HL-60/S4 treated with retinoic acid at 250 ng/mL for 4 days and 3 days (cell line): ENCODE measurements around the gene MT1B.

Source experiments
- in situ Hi-C: fragments of 300-500 bp; cut with MboI; formaldehyde crosslinking; loops from 2 replicates; pipeline ENCODE4 v1.7.0; 2022; ENCODE audit warnings: low sequenced_read_pairs

MT1B gene

GRCh38 chr16:56636616-56637413, 14.9 kb upstream of the MT1B start:
- in situ Hi-C loops, result no loop called here

GRCh38 chr16:56637814-56638750, 13.6 kb upstream of the MT1B start, which contains the start of gene MT1A:
Gene MT1A (plus strand): TSS chr16:56638666. CDS start chr16:56638739, 73 bp downstream.
- in situ Hi-C loops, result no loop called here

GRCh38 chr16:56639045-56639444, 12.6 kb upstream of the MT1B start:
- in situ Hi-C loops, result no loop called here

GRCh38 chr16:56640076-56640475, 11.6 kb upstream of the MT1B start:
- in situ Hi-C loops, result no loop called here

GRCh38 chr16:56641166-56641565, 10.5 kb upstream of the MT1B start:
- in situ Hi-C loops, result no loop called here

- in situ Hi-C loops, result no loop called here
Measured at GRCh38 chr16:56643080-56643778, 8.5 kb upstream of the MT1B start.

- in situ Hi-C loops, result no loop called here
Measured at GRCh38 chr16:56643833-56644232, 7.9 kb upstream of the MT1B start.

GRCh38 chr16:56645311-56645710, 6.4 kb upstream of the MT1B start:
- in situ Hi-C loops, result no loop called here

- in situ Hi-C loops, result no loop called here
Measured at GRCh38 chr16:56645838-56646237, 5.8 kb upstream of the MT1B start.

- in situ Hi-C loops, result no loop called here
Measured at GRCh38 chr16:56647641-56648431, 3.9 kb upstream of the MT1B start.

GRCh38 chr16:56649271-56649670, 2.4 kb upstream of the MT1B start:
- in situ Hi-C loops, result no loop called here

GRCh38 chr16:56649820-56650219, 1.9 kb upstream of the MT1B start:
- in situ Hi-C loops, result no loop called here

GRCh38 chr16:56652600-56652999, 914 bp downstream of the MT1B start:
- in situ Hi-C loops, result no loop called here

GRCh38 chr16:56653218-56653617, 1.5 kb downstream of the MT1B start:
- in situ Hi-C loops, result no loop called here

- in situ Hi-C loops, result no loop called here
Measured at GRCh38 chr16:56657555-56658326, 6.1 kb downstream of the MT1B start, which contains the start of gene MT1F. Gene MT1F (plus strand): TSS chr16:56657959. CDS start chr16:56658059, 100 bp downstream.

- in situ Hi-C loops, result no loop called here
Measured at GRCh38 chr16:56658327-56658875, 6.7 kb downstream of the MT1B start.

GRCh38 chr16:56662357-56663354, 11.0 kb downstream of the MT1B start:
- in situ Hi-C loops, result no loop called here

- in situ Hi-C loops, result no loop called here
Measured at GRCh38 chr16:56664506-56664905, 12.8 kb downstream of the MT1B start.
